Measurements from ENCODE around the gene GBE1.

- TF ChIP-seq MAX (IDR thresholded peaks at IDR 0.05): no peak
- TF ChIP-seq, protein P1, sequence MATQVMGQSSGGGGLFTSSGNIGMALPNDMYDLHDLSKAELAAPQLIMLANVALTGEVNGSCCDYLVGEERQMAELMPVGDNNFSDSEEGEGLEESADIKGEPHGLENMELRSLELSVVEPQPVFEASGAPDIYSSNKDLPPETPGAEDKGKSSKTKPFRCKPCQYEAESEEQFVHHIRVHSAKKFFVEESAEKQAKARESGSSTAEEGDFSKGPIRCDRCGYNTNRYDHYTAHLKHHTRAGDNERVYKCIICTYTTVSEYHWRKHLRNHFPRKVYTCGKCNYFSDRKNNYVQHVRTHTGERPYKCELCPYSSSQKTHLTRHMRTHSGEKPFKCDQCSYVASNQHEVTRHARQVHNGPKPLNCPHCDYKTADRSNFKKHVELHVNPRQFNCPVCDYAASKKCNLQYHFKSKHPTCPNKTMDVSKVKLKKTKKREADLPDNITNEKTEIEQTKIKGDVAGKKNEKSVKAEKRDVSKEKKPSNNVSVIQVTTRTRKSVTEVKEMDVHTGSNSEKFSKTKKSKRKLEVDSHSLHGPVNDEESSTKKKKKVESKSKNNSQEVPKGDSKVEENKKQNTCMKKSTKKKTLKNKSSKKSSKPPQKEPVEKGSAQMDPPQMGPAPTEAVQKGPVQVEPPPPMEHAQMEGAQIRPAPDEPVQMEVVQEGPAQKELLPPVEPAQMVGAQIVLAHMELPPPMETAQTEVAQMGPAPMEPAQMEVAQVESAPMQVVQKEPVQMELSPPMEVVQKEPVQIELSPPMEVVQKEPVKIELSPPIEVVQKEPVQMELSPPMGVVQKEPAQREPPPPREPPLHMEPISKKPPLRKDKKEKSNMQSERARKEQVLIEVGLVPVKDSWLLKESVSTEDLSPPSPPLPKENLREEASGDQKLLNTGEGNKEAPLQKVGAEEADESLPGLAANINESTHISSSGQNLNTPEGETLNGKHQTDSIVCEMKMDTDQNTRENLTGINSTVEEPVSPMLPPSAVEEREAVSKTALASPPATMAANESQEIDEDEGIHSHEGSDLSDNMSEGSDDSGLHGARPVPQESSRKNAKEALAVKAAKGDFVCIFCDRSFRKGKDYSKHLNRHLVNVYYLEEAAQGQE (IDR thresholded peaks at IDR 0.05; ENCODE audit: low read depth): no peak
- TF ChIP-seq TCF12 (IDR thresholded peaks at IDR 0.05; ENCODE audit: low read depth): no peak
- no peak for TF ChIP-seq EP300 (IDR thresholded peaks at IDR 0.05; ENCODE audit: borderline replicate concordance)
- no peak for TF ChIP-seq YY1 (IDR thresholded peaks at IDR 0.05; ENCODE audit: low read depth)
Measured at GRCh38 chr3:81521855-81522254, 239.6 kb downstream of the GBE1 start.

All from Ishikawa (cell line).